Endothelial cell of umbilical vein (primary cell): Measurements from ENCODE around the gene AGPS. TPM values are rescaled to one million over a fixed set of nuclear protein-coding genes. Genes with fewer than 3 reads are reported as not detected.

Source experiments
- BruUV-seq: library from RNA; stranded (reverse); fragments of 400-500 nt; replicated peaks from 2 replicates; lab custom pipeline; 2021; lab: Mats Ljungman, UMichigan
- CTCF ChIA-PET: fragments of 300-600, 350-600 bp; sonication (Branson Sonifier 250); formaldehyde crosslinking; loops from one replicate; lab custom pipeline; 2021; ENCODE audit warnings: antibody characterized with exemption, inconsistent platforms; lab: Charles Lee
- POLR2A ChIA-PET: fragments of 300-600, 350-600 bp; sonication (Branson Sonifier 250); formaldehyde crosslinking; loops from one replicate; lab custom pipeline; 2021; ENCODE audit warnings: antibody characterized with exemption, inconsistent platforms; lab: Charles Lee
- DNase-seq: peaks from one replicate; pipeline ENCODE4 v3.0.0-alpha.2; 2011; ENCODE audit warnings: low read depth, low spot score
- FAIRE-seq: peaks from 2 replicates; lab custom pipeline; 2011; peaks lifted over from hg19 to GRCh38; lab: Jason Lieb, UNC
- H2AFZ ChIP-seq: 2 replicates; pipeline ENCODE4 v1.6.0; 2012; ENCODE audit warnings: low read depth, low read length, control low read depth, inconsistent platforms
- H3K27ac ChIP-seq: 2 replicates; pipeline ENCODE4 v1.5.1; 2011; ENCODE audit warnings: low read depth, mild to moderate bottlenecking, control low read depth, low read length, moderate library complexity; ENCODE audit not compliant: insufficient read depth
- H3K27me3 ChIP-seq, 2 experiments: 2 replicates each; pipeline versions ENCODE4 v1.6.0 to v1.6.1; 2011; ENCODE audit warnings: low read length in 2 of 2, mixed read lengths in 1 of 2; ENCODE audit not compliant: control insufficient read depth in 2 of 2, insufficient read depth in 2 of 2
- H3K36me3 ChIP-seq, 2 experiments: 2 replicates in 1 of 2; 3 replicates in 1 of 2; pipeline ENCODE4 v1.5.1; 2011; ENCODE audit warnings: low read length in 2 of 2, mild to moderate bottlenecking in 1 of 2, moderate library complexity in 1 of 2; ENCODE audit not compliant: control insufficient read depth in 2 of 2, insufficient read depth in 2 of 2; ENCODE audit errors: extremely low read depth in 1 of 2
- H3K4me1 ChIP-seq: 3 replicates; pipeline ENCODE4 v1.5.1; 2011; ENCODE audit warnings: mild to moderate bottlenecking, low read length; ENCODE audit not compliant: control insufficient read depth, insufficient read depth; ENCODE audit errors: extremely low read depth
- H3K4me2 ChIP-seq: 2 replicates; pipeline ENCODE4 v1.6.1; 2011; ENCODE audit warnings: low read length, control low read depth, mixed read lengths; ENCODE audit not compliant: insufficient read depth
- H3K4me3 ChIP-seq, 3 experiments: fragments of 200-600 bp in 1 of 3; sonication (generic), shearing (Covaris generic) in 1 of 3; replicated peaks in 1 of 3; 2 replicates each; pipeline ENCODE4 v1.5.1; 2011 to 2016; ENCODE audit warnings: control low read depth in 3 of 3, low read length in 3 of 3, mild to moderate bottlenecking in 2 of 3, inconsistent platforms in 1 of 3, low read depth in 1 of 3, moderate library complexity in 1 of 3; ENCODE audit not compliant: insufficient read depth in 1 of 3
- H3K79me2 ChIP-seq: 2 replicates; pipeline ENCODE4 v1.6.0; 2012; ENCODE audit warnings: low read length, inconsistent platforms; ENCODE audit not compliant: control insufficient read depth, insufficient read depth
- H3K9ac ChIP-seq: replicated peaks from 2 replicates; pipeline ENCODE3; 2011; ENCODE audit warnings: low read length, control low read depth; ENCODE audit not compliant: insufficient read depth; ENCODE audit errors: extremely low read depth
- H3K9me1 ChIP-seq: replicated peaks from 3 replicates; pipeline ENCODE4 v1.6.0; 2011; ENCODE audit warnings: mild to moderate bottlenecking, low read length; ENCODE audit not compliant: control insufficient read depth, insufficient read depth; ENCODE audit errors: extremely low read depth
- H3K9me3 ChIP-seq: replicated peaks from 2 replicates; pipeline ENCODE4 v1.5.1; 2012; ENCODE audit warnings: low read length, inconsistent platforms; ENCODE audit not compliant: control insufficient read depth, insufficient read depth
- H4K20me1 ChIP-seq: replicated peaks from 2 replicates; pipeline ENCODE3; 2011; ENCODE audit warnings: mild to moderate bottlenecking, low read length; ENCODE audit not compliant: control insufficient read depth, insufficient read depth; ENCODE audit errors: extremely low read depth
- CTCF ChIP-seq, 2 donors: IDR thresholded peaks; 1 replicate in 1 of 2; 2 replicates in 1 of 2; pipeline ENCODE4 v1.5.1; 2011; ENCODE audit warnings: low read length in 2 of 2, mild to moderate bottlenecking in 2 of 2, moderate library complexity in 2 of 2, control low read depth in 1 of 2, inconsistent platforms in 1 of 2, low read depth in 1 of 2; ENCODE audit not compliant: insufficient read depth in 1 of 2; ENCODE audit errors: extremely low read depth in 1 of 2
- EZH2 ChIP-seq: IDR thresholded peaks from 2 replicates; pipeline ENCODE4 v1.6.1; 2012; ENCODE audit warnings: borderline replicate concordance, low read depth, mild to moderate bottlenecking, moderate library complexity, low read length, inconsistent platforms; ENCODE audit not compliant: severe bottlenecking
- FOS ChIP-seq: IDR thresholded peaks from 2 replicates; pipeline ENCODE4 v1.6.1; 2011; ENCODE audit warnings: mild to moderate bottlenecking, low read length, moderate library complexity, borderline replicate concordance; ENCODE audit not compliant: insufficient read depth
- GATA2 ChIP-seq: IDR thresholded peaks from 2 replicates; pipeline ENCODE4 v1.7.0; 2011; ENCODE audit warnings: low read depth, mild to moderate bottlenecking, moderate library complexity, mixed read lengths, low read length; ENCODE audit not compliant: insufficient read length, insufficient read depth
- JUN ChIP-seq: IDR thresholded peaks from 2 replicates; pipeline ENCODE4 v1.6.1; 2011; ENCODE audit warnings: borderline replicate concordance, low read depth; ENCODE audit not compliant: insufficient read length, insufficient read depth
- MAX ChIP-seq: IDR thresholded peaks from 2 replicates; pipeline ENCODE4 v1.6.1; 2011; ENCODE audit not compliant: insufficient read depth, insufficient read length
- MYC ChIP-seq: IDR thresholded peaks from one replicate; pipeline ENCODE4 v1.6.1; 2011; ENCODE audit warnings: mild to moderate bottlenecking, low read depth, low read length
- POLR2A ChIP-seq: IDR thresholded peaks from 2 replicates; pipeline ENCODE4 v1.6.1; 2012; ENCODE audit warnings: low read depth, mild to moderate bottlenecking, control low read depth, low read length
- POLR2AphosphoS5 ChIP-seq: IDR thresholded peaks from 2 replicates; pipeline ENCODE4 v1.6.1; 2012; ENCODE audit warnings: low read depth, mild to moderate bottlenecking, control low read depth, low read length, moderate library complexity; ENCODE audit not compliant: insufficient read depth
- dilution Hi-C: fragments of 300-500 bp; cut with MboI; formaldehyde crosslinking; loops from one replicate; pipeline ENCODE4 v1.15.0; 2019; ENCODE audit warnings: low sequenced_read_pairs; ENCODE audit not compliant: extremely low pct_ligation_motif_present
- intact Hi-C: fragments of 100-400 bp; cut with micrococcal nuclease; formaldehyde crosslinking; loops from one replicate; pipeline ENCODE4 v1.10.0; 2022
- polyA plus RNA-seq, 4 experiments: library from polyadenylated mRNA; depleted of rRNA in 3 of 4; stranded (reverse) in 3 of 4; unstranded in 1 of 4; fragments of >200 nt; gene quantifications; 2 replicates each; pipeline versions ENCODE4 v1.2.1 to v1.2.3, GENCODE V29; 2011 to 2012; ENCODE audit warnings: missing spikeins in 1 of 4
- total RNA-seq: library from RNA; stranded (reverse); gene quantifications from 2 replicates; pipeline ENCODE4 v1.2.3, GENCODE V29; 2021

AGPS gene
- total and polyA plus RNA-seq, 2 donors (not counting 3 experiments of a cell fraction or from before 2014, with no cell fraction given): 10.1 to 96.5 TPM

- Histone ChIP-seq H3K9me3 (no peaks in the 10 kb centered on the region), H4K20me1 (no peaks in the 10 kb centered on the region), H2AFZ (no peak overlapping the region), H3K4me1 (peaks cover 43% of the 10 kb centered on the region), H3K4me2 (no peak overlapping the region), H3K36me3 (no peaks in the 10 kb centered on the region), H3K27me3 (no peaks in the 10 kb centered on the region), H3K4me3 (no peak overlapping the region), H3K9ac (peak overlapping the region; percentile 12), H3K79me2 (no peaks in the 10 kb centered on the region), H3K9me1 (no peaks in the 10 kb centered on the region), H3K27ac (peak overlapping the region; percentile 86)
- TF ChIP-seq POLR2AphosphoS5: no peak
- no peak for TF ChIP-seq CTCF (IDR thresholded peaks at IDR 0.05; ENCODE audit: extremely low read depth in 1 of 2, insufficient read depth in 1 of 2, low read depth in 1 of 2, low read length in 2 of 2)
- TF ChIP-seq GATA2: no peak
- TF ChIP-seq MYC: no peak
- TF ChIP-seq POLR2A: no peak
- no peak for TF ChIP-seq JUN
- TF ChIP-seq EZH2: no peak
- TF ChIP-seq MAX: no peak
- TF ChIP-seq FOS: no peak
- dilution Hi-C loops: no loop called here
- ChIA-PET CTCF (interaction anchor here (1.8 kb wide), 1 partner anchor 13 kb away, joined by 4 read pairs; no protein-coding TSS in a partner anchor), POLR2A (no interaction called here)
- FAIRE-seq: no peak
- intact Hi-C loops: no loop called here
- no peak for DNase-seq
- no TSS peak for BruUV-seq
These were observed 156.6 kb downstream of the AGPS start for GRCh38 chr2:177549171-177549570.
